VCaP (cell line): ENCODE results near the gene ARHGAP26.

Source experiments
- H3K27ac ChIP-seq: fragments of 450-650 bp; 2 replicates; pipeline ENCODE4 v1.5.1; 2017
- CTCF ChIP-seq: fragments of 450-650 bp; conservative IDR thresholded peaks from 2 replicates; pipeline ENCODE4 v1.5.1; 2017; ENCODE audit warnings: mild to moderate bottlenecking, moderate library complexity

ARHGAP26 gene

DNA sequence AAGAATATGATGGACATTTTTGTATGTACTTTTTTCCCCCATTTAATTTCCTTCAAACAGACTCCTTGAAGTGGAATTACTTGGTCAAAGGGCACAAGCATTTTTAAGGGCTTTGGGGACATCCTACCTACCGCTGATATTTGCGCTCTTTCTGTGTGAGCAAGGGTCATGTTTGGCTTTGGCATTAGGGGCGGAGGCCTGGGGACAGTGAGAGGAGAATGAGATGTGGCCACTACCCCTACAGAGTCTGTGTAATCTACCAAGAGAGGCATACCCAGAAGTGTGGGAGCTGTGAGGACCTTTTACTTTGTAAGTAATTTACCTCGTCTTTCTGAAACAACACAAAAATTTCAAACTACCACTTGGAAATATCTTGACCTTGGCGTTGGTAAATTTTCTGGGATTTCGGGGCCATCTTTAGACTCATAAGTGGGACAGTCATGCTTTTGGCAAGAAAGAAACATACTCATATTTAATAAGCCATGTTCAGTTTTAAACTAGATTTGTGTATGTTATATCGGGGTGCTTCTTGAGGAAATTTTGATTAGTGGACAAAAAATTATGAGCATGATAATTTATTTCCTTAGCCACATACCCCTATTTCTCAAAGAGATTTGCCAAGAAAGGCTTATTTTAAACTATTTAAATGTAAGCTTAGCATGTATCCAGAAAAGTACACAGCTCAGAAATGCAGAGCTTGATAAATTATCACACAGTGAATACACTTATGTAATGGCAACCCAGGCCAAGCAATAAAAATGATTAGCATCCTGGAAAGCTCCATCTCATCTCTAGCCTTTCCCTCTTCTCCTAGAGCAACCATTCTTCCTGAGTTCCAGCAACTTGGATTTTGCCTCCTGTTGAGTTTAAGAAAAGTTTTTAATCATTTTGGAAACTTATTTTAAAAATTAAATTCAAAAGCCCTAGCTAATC lies 63.6 kb downstream of the ARHGAP26 start:
- no peak for TF ChIP-seq CTCF
- H3K27ac ChIP-seq = no peak overlapping the region

GRCh38 chr5:142834504-142834903 lies 64.3 kb downstream of the ARHGAP26 start:
- no peak overlapping the region for H3K27ac ChIP-seq
- TF ChIP-seq CTCF = no peak

- TF ChIP-seq CTCF = no peak
- no peak overlapping the region for H3K27ac ChIP-seq
Measured at GRCh38 chr5:142835540-142835939, 65.4 kb downstream of the ARHGAP26 start.

- H3K27ac ChIP-seq = no peak overlapping the region
- TF ChIP-seq CTCF = no peak
Measured at GRCh38 chr5:142836048-142836447, 65.9 kb downstream of the ARHGAP26 start.

DNA sequence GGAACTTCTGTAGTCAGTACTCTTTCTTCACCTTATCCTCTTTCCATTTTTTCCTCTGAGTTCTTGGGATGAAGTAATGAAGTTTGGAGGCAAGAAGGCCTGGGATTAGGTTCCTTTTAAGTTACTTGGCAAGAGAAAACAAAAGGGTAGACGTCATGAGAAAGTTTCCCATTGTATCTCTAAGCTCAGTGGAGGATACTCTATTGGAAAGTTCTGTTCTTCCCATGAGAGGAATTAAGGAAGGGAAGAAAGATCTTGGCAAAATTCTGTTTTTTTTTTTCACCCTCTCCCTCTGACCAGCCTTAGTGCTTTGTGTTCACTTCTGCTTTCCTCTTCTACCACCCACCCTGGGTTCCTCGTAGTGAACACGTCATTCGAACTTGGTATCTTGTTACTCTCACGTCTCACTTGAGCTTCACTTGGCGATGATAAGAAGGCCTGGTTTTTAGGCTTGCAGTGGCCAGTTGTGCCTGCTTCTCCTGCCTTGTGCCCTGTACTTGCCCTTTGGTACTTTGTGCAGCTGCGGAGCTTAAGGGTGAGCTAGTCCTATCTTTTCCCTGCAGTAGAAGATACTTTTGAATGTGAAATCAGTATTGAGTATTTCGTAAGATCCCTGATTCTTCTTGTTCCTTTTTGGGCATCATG lies 67.0 kb downstream of the ARHGAP26 start:
- no peak for TF ChIP-seq CTCF

DNA sequence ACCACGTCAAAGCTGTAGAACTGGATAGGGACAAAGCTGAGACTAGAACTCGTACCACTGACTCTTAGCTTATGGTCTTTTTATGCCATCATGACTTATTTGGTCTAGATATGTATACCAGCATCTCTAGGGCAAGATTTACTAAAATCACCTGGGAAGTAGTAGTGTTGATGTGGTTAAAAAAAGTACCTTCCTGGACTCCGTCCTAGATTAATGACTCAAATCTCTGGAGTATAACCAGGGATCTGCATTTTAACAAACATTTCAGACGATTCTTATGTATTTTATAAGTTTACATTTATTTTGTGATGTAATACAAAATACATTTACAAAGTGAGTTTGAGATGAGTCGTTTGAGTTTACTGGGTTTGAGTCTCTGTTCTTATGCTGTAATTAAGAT lies 68.7 kb downstream of the ARHGAP26 start:
- no peak for TF ChIP-seq CTCF
- no peak overlapping the region for H3K27ac ChIP-seq

More for the DNA sequence above, 67.0 kb downstream of the ARHGAP26 start:
- no peak overlapping the region for H3K27ac ChIP-seq

DNA sequence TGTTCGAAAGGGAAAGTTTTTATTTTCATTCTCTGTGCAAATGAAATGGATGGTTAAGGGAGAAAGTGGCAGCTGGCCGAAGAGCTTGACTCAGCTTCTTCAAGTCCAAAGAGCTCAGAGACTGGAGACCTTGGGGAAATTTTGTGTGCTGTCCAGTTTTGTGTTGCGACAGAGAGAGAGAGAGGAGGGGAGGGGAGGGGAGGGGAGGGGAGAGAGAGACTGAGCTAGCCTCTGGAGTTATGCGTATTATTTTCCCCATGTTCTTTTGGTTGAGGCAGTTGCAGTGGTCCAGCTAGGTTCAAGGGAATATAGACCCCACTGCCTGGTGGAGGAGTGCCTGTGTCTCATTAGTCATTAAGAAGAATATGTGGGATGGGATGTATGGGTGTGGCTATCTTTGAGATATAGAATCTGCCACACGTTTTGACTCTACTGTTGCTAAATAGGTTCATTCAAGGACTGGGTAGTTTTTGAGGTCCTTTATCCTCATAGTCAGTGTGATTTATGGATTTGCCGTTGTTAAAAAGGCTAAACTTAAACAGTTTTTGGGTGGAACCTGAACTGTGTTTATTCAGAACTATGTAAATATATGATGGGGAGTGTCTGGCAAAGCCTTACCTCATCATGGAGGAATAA lies 69.7 kb downstream of the ARHGAP26 start:
- TF ChIP-seq CTCF = no peak
- no peak overlapping the region for H3K27ac ChIP-seq
